Measurements from ENCODE around the gene SP110.

Gene SP110

DNA sequence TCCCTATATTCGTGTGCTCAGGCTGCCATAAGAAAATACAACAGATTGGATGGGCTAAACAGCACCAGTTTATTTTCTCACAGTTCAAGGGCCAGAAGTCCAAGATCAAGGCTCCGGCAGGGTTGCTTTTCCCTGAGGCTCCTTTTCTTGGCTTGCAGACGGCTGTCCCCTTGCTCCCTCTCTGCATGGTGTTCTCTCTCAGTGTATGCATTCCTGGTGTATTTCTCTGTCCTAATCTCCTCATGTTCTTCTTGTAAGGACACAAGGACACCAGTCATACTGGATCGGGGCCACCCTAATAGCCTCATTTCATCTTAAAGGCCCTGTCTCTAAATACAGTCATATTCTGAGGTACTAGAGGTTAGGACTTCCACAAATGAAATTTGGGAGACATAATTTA, 88.4 kb downstream of the SP110 start:
- no peaks in the 10 kb centered on the region for H3K36me3 ChIP-seq (ENCODE audit: control insufficient read depth in 2 of 2, insufficient read depth in 1 of 2, low read length in 2 of 2)

DNA sequence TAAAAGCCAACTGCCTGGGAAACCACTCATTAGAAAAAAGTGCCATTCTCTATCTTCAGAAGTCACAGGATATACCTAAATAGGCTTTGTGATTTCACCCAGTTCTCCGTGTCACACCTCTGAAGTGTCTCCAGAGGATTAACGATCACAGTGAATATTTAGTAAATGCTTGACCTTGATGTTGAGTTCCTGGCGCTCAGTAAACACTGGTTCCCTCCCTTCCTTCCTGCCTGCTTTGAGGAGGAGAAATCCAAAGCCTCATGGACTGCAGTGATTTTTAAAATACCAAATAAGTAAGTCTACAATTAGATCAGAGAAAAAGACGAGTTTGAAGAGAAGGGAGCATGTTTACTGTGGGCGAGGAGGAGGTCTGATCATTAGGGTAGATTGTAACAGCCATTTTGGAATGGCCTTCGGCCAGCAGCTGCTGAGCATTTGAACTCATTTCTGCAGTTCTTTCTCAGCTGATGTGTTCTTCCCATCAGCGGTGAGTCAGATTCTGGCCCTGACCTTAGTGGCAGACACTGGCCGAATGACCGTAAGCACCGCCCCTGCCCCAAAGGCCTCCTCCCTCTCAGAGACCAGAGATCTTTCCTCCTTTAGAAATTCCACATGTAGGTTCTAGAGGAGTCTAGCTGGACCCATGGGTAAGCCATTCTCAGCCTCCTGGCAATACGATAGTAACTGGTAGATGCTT, 89.0 kb downstream of the SP110 start:
- no peaks in the 10 kb centered on the region for H3K4me1 ChIP-seq (ENCODE audit: control insufficient read depth, insufficient read depth, low read length)
- no peak overlapping the region for H3K4me3 ChIP-seq (ENCODE audit: low read depth, low read length)
- H3K36me3 ChIP-seq (ENCODE audit: control insufficient read depth in 2 of 2, insufficient read depth in 1 of 2, low read length in 2 of 2): no peaks in the 10 kb centered on the region
- H3K9me3 ChIP-seq (ENCODE audit: control insufficient read depth, insufficient read depth, low read depth, low read length): no peaks in the 10 kb centered on the region
- H3K27ac ChIP-seq (ENCODE audit: extremely low read depth, low read depth, low read length): no peak overlapping the region
- ChIA-PET POLR2A (no interaction called here), CTCF (no interaction called here)
- TF ChIP-seq ZNF324 (tag by site-specific recombination; IDR thresholded peaks at IDR 0.05) (no peak), TCF7L2 (IDR thresholded peaks at IDR 0.05; ENCODE audit: borderline replicate concordance, low read depth, low read length) (no peak), ZNF112 (tag by site-specific recombination; IDR thresholded peaks at IDR 0.05) (no peak), ZNF76 (tag by site-specific recombination; IDR thresholded peaks at IDR 0.05; ENCODE audit: borderline replicate concordance, low read depth) (no peak), ZNF747 (tag by site-specific recombination; IDR thresholded peaks at IDR 0.05) (no peak), ZNF426 (tag by site-specific recombination; IDR thresholded peaks at IDR 0.05) (no peak), ZSCAN16 (tag by site-specific recombination; IDR thresholded peaks at IDR 0.05) (no peak), ZNF121 (tag by site-specific recombination; IDR thresholded peaks at IDR 0.05) (no peak)
- TF ChIP-seq, protein P1, sequence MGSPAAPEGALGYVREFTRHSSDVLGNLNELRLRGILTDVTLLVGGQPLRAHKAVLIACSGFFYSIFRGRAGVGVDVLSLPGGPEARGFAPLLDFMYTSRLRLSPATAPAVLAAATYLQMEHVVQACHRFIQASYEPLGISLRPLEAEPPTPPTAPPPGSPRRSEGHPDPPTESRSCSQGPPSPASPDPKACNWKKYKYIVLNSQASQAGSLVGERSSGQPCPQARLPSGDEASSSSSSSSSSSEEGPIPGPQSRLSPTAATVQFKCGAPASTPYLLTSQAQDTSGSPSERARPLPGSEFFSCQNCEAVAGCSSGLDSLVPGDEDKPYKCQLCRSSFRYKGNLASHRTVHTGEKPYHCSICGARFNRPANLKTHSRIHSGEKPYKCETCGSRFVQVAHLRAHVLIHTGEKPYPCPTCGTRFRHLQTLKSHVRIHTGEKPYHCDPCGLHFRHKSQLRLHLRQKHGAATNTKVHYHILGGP (tag by site-specific recombination; IDR thresholded peaks at IDR 0.05): no peak

More for the DNA sequence above, 88.4 kb downstream of the SP110 start:
- Histone ChIP-seq H3K9me3 (ENCODE audit: control insufficient read depth, insufficient read depth, low read depth, low read length) (no peaks in the 10 kb centered on the region), H3K4me3 (ENCODE audit: low read depth, low read length) (no peak overlapping the region), H3K4me1 (ENCODE audit: control insufficient read depth, insufficient read depth, low read length) (no peaks in the 10 kb centered on the region), H3K27ac (ENCODE audit: extremely low read depth, low read depth, low read length) (no peak overlapping the region)
- ChIA-PET CTCF (no interaction called here), POLR2A (no interaction called here)
- TF ChIP-seq ZNF596 (tag by site-specific recombination; IDR thresholded peaks at IDR 0.05): no peak
- no peak for TF ChIP-seq ZNF701 (tag by site-specific recombination; IDR thresholded peaks at IDR 0.05)
- no peak for TF ChIP-seq TRIM28 (IDR thresholded peaks at IDR 0.05; ENCODE audit: borderline replicate concordance, low read length)
- no peak for TF ChIP-seq KLF8 (tag by site-specific recombination; IDR thresholded peaks at IDR 0.05)
- TF ChIP-seq ZFP3 (tag by site-specific recombination; IDR thresholded peaks at IDR 0.05; ENCODE audit: low read depth): no peak
- no peak for TF ChIP-seq GLI4 (tag by site-specific recombination; IDR thresholded peaks at IDR 0.05)
- TF ChIP-seq YY1 (tag by site-specific recombination; IDR thresholded peaks at IDR 0.05): no peak
- no peak for TF ChIP-seq ZNF521 (tag by site-specific recombination; IDR thresholded peaks at IDR 0.05)
- no peak for TF ChIP-seq REPIN1 (tag by site-specific recombination; IDR thresholded peaks at IDR 0.05; ENCODE audit: low read depth)
- TF ChIP-seq ZNF555 (tag by site-specific recombination; conservative IDR thresholded peaks at IDR 0.05): no peak
- TF ChIP-seq, protein P2, sequence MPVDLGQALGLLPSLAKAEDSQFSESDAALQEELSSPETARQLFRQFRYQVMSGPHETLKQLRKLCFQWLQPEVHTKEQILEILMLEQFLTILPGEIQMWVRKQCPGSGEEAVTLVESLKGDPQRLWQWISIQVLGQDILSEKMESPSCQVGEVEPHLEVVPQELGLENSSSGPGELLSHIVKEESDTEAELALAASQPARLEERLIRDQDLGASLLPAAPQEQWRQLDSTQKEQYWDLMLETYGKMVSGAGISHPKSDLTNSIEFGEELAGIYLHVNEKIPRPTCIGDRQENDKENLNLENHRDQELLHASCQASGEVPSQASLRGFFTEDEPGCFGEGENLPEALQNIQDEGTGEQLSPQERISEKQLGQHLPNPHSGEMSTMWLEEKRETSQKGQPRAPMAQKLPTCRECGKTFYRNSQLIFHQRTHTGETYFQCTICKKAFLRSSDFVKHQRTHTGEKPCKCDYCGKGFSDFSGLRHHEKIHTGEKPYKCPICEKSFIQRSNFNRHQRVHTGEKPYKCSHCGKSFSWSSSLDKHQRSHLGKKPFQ (tag by site-specific recombination; IDR thresholded peaks at IDR 0.05): no peak
- TF ChIP-seq, protein P3, sequence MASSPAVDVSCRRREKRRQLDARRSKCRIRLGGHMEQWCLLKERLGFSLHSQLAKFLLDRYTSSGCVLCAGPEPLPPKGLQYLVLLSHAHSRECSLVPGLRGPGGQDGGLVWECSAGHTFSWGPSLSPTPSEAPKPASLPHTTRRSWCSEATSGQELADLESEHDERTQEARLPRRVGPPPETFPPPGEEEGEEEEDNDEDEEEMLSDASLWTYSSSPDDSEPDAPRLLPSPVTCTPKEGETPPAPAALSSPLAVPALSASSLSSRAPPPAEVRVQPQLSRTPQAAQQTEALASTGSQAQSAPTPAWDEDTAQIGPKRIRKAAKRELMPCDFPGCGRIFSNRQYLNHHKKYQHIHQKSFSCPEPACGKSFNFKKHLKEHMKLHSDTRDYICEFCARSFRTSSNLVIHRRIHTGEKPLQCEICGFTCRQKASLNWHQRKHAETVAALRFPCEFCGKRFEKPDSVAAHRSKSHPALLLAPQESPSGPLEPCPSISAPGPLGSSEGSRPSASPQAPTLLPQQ (tag by site-specific recombination; IDR thresholded peaks at IDR 0.05): no peak
- no peak for TF ChIP-seq ZNF2 (tag by site-specific recombination; IDR thresholded peaks at IDR 0.05)
- no peak for TF ChIP-seq ZNF529 (tag by site-specific recombination; IDR thresholded peaks at IDR 0.05; ENCODE audit: insufficient replicate concordance)
- TF ChIP-seq ZNF37A (tag by site-specific recombination; IDR thresholded peaks at IDR 0.05): no peak
- no peak for TF ChIP-seq GFI1B (tag by site-specific recombination; IDR thresholded peaks at IDR 0.05)
- no peak for TF ChIP-seq BCL11A (tag by site-specific recombination; IDR thresholded peaks at IDR 0.05; ENCODE audit: low read depth)
- TF ChIP-seq ZNF146 (tag by site-specific recombination; IDR thresholded peaks at IDR 0.05): no peak
- TF ChIP-seq SP3 (tag by site-specific recombination; IDR thresholded peaks at IDR 0.05): no peak
- TF ChIP-seq ZXDB (tag by site-specific recombination; IDR thresholded peaks at IDR 0.05): no peak

All from HEK293 (cell line).